Left lung (tissue), 10 donors: ENCODE results near the gene PRPF19. TPM values are rescaled to one million over a fixed set of nuclear protein-coding genes. Genes with fewer than 3 reads are reported as not detected.

Experiments used
- ATAC-seq: fragments of 200-7000 bp; cut with Tn5 transposase; one replicate; pipeline ENCODE4 v1.9.1; 2020; ENCODE audit warnings: moderate library complexity
- DNase-seq, 4 donors: peaks; one replicate each; pipeline ENCODE4 v3.0.0-alpha.2; 2013 to 2020
- H3K27ac ChIP-seq, 2 donors: fragments of 200-600 bp; sonication (generic) in 1 of 2; one replicate each; pipeline versions ENCODE4 v1.5.0 to v1.8.0; 2020 to 2021
- H3K27me3 ChIP-seq, 2 donors: fragments of 200-600 bp; sonication (generic) in 1 of 2; one replicate each; pipeline versions ENCODE4 v1.5.0 to v1.8.0; 2020 to 2021
- H3K36me3 ChIP-seq, 2 donors: fragments of 200-600 bp; sonication (generic) in 1 of 2; one replicate each; pipeline versions ENCODE4 v1.5.0 to v1.8.0; 2020 to 2021
- H3K4me1 ChIP-seq, 2 donors: fragments of 200-600 bp; one replicate each; pipeline ENCODE4 v1.8.0; 2021
- H3K4me3 ChIP-seq, 2 donors: fragments of 200-600 bp; sonication (generic) in 1 of 2; one replicate each; pipeline versions ENCODE4 v1.5.0 to v1.8.0; 2020 to 2021; ENCODE audit warnings: mild to moderate bottlenecking in 1 of 2
- H3K9me3 ChIP-seq, 2 donors: fragments of 200-600 bp; sonication (generic) in 1 of 2; one replicate each; pipeline versions ENCODE4 v1.5.0 to v1.8.0; 2020 to 2021
- CTCF ChIP-seq, 2 donors: fragments of 200-600 bp; sonication (generic) in 1 of 2; IDR thresholded peaks; one replicate each; pipeline versions ENCODE4 v1.5.0 to v1.8.0; 2021; ENCODE audit warnings: antibody characterized with exemption in 2 of 2
- intact Hi-C, 2 donors: fragments of 100-400 bp; cut with DNase I; formaldehyde crosslinking; loops; one replicate each; pipeline versions ENCODE4 v1.11.2 to v1.14.2; 2022
- polyA plus RNA-seq, 6 donors: library from polyadenylated mRNA; unstranded; fragments of 120-200 nt; gene quantifications; one replicate each; pipeline ENCODE4 v1.2.1, GENCODE V29; 2013; ENCODE audit not compliant: insufficient read length in 6 of 6
- total RNA-seq, 2 donors: library from RNA; stranded (reverse); fragmentation: NEBNext Ultra II Directional; extraction: Animal tissue kit (Norgen Biotek cat#: 25700); gene quantifications; one replicate each; pipeline ENCODE4 v1.2.1, GENCODE V29; 2021
- donor health status: DM: no; HTN: yes; CAD: no.
- donor health status: DM: no; HTN: no; CAD: no.

The PRPF19 gene
- total and polyA plus RNA-seq, 8 donors, result 49.1 to 144 (median 117) TPM

GRCh38 chr11:60895687-60896086, 10.7 kb downstream of the PRPF19 start:
- H3K9me3 ChIP-seq, result no peaks in the 10 kb centered on the region
- H3K27me3 ChIP-seq, result no peaks in the 10 kb centered on the region
- H3K27ac ChIP-seq, result no peak overlapping the region
- no peak for TF ChIP-seq CTCF (IDR thresholded peaks at IDR 0.05)
- no peaks in the 10 kb centered on the region for H3K4me1 ChIP-seq
- intact Hi-C loops, result loop anchor here in 1 of 2 donors (5.0 kb wide), 1 partner anchor 58 kb away; no protein-coding TSS in a partner anchor
- ATAC-seq, result no peak
- H3K4me3 ChIP-seq, result no peak overlapping the region
- DNase-seq, result no peak
- H3K36me3 ChIP-seq, result peaks cover 0 to 86% of the 10 kb centered on the region in 2 donors

- intact Hi-C loops, result no loop called here
- DNase-seq (no peak), ATAC-seq (no peak)
- peak overlapping the region in 1 of 2 donors; percentile 13 for H3K27ac ChIP-seq
- H3K4me3 ChIP-seq, result no peak overlapping the region
- H3K27me3 ChIP-seq, result no peaks in the 10 kb centered on the region
- peaks cover 0 to 56% of the 10 kb centered on the region in 2 donors for H3K36me3 ChIP-seq
- H3K9me3 ChIP-seq, result no peaks in the 10 kb centered on the region
- TF ChIP-seq CTCF (IDR thresholded peaks at IDR 0.05), result no peak
- H3K4me1 ChIP-seq, result no peaks in the 10 kb centered on the region
Observed at GRCh38 chr11:60891103-60891741, 15.2 kb downstream of the PRPF19 start.

- DNase-seq (no peak), ATAC-seq (no peak)
- H3K27ac ChIP-seq, result no peak overlapping the region
- H3K4me3 ChIP-seq, result no peak overlapping the region
- no peaks in the 10 kb centered on the region for H3K4me1 ChIP-seq
- intact Hi-C loops, result no loop called here
- H3K36me3 ChIP-seq, result peaks cover 0 to 51% of the 10 kb centered on the region in 2 donors
- H3K27me3 ChIP-seq, result no peaks in the 10 kb centered on the region
- no peak for TF ChIP-seq CTCF (IDR thresholded peaks at IDR 0.05)
- H3K9me3 ChIP-seq, result no peaks in the 10 kb centered on the region
Observed at GRCh38 chr11:60890696-60891095, 15.7 kb downstream of the PRPF19 start.

GRCh38 chr11:60889869-60890311, 16.5 kb downstream of the PRPF19 start:
- peaks cover 0 to 43% of the 10 kb centered on the region in 2 donors for H3K36me3 ChIP-seq
- DNase-seq (no peak), ATAC-seq (no peak)
- no peaks in the 10 kb centered on the region for H3K27me3 ChIP-seq
- intact Hi-C loops, result no loop called here
- no peak for TF ChIP-seq CTCF (IDR thresholded peaks at IDR 0.05)
- H3K4me1 ChIP-seq, result no peaks in the 10 kb centered on the region
- no peak overlapping the region for H3K4me3 ChIP-seq
- no peaks in the 10 kb centered on the region for H3K9me3 ChIP-seq
- H3K27ac ChIP-seq, result no peak overlapping the region

DNA sequence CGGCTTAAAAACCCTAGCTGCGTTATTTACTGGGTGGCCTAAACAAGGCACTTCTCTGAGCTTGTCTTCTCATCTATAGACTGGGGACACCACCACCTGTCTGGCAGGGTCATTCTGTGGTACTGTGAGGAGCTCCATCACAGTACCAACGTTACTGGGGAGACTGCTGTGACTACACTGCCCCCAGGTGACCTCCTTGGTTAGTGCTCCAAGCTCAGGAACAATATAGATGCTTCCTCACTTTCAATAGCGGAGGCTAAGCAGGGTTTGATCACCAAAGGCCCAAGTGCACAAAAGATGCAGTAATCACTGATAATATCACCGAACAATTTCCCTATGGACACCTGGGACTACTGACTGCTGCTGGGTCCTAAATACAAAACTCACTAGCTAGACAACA, 18.8 kb downstream of the PRPF19 start:
- H3K27me3 ChIP-seq, result no peaks in the 10 kb centered on the region
- H3K36me3 ChIP-seq, result peaks cover 0 to 23% of the 10 kb centered on the region in 2 donors
- ATAC-seq, result peak; percentile 87
- TF ChIP-seq CTCF (IDR thresholded peaks at IDR 0.05), result peak; percentile 10 to 30
- H3K4me3 ChIP-seq, result no peak overlapping the region
- H3K27ac ChIP-seq, result no peak overlapping the region
- no peaks in the 10 kb centered on the region for H3K9me3 ChIP-seq
- no peak for DNase-seq
- intact Hi-C loops, result no loop called here
- H3K4me1 ChIP-seq, result no peaks in the 10 kb centered on the region
